GM23248 (cell line): ENCODE data around the gene MRPL39. TPM values are rescaled to one million over a fixed set of nuclear protein-coding genes. Genes with fewer than 3 reads are reported as not detected.

Experiments used
- DNase-seq: peaks from one replicate; pipeline ENCODE4 v3.0.0-alpha.2; 2015
- H2AFZ ChIP-seq: fragments of 200-600 bp; sonication (generic); 2 replicates; pipeline ENCODE4 v1.6.1; 2016; ENCODE audit warnings: antibody characterized with exemption
- H3F3A ChIP-seq: fragments of 200-600 bp; sonication (generic); 2 replicates; pipeline ENCODE4 v1.6.1; 2016; ENCODE audit warnings: mild to moderate bottlenecking, antibody characterized with exemption, mixed run types; ENCODE audit not compliant: insufficient read depth
- H3K27ac ChIP-seq: fragments of 200-600 bp; sonication (generic); 2 replicates; pipeline ENCODE4 v1.5.1; 2016; ENCODE audit warnings: mild to moderate bottlenecking
- H3K27me3 ChIP-seq: fragments of 200-600 bp; sonication (generic); replicated peaks from 2 replicates; pipeline ENCODE4 v1.6.1; 2016; ENCODE audit warnings: mild to moderate bottlenecking; ENCODE audit not compliant: insufficient read depth
- H3K36me3 ChIP-seq: fragments of 200-600 bp; sonication (generic); 2 replicates; pipeline ENCODE4 v1.6.1; 2016; ENCODE audit warnings: low read depth, mild to moderate bottlenecking
- H3K4me1 ChIP-seq: fragments of 200-600 bp; sonication (generic); 2 replicates; pipeline ENCODE4 v1.6.1; 2016; ENCODE audit warnings: mild to moderate bottlenecking; ENCODE audit not compliant: insufficient read depth
- H3K4me2 ChIP-seq: fragments of 200-600 bp; sonication (generic); one replicate; pipeline ENCODE4 v1.6.1; 2016; ENCODE audit warnings: mild to moderate bottlenecking; ENCODE audit not compliant: unreplicated experiment
- H3K4me3 ChIP-seq: fragments of 200-600 bp; sonication (generic); 2 replicates; pipeline ENCODE4 v1.5.1; 2016; ENCODE audit warnings: mild to moderate bottlenecking
- H3K79me2 ChIP-seq: fragments of 200-600 bp; sonication (generic); 2 replicates; pipeline ENCODE4 v1.6.1; 2016; ENCODE audit warnings: mild to moderate bottlenecking; ENCODE audit not compliant: insufficient read depth
- H3K9ac ChIP-seq: fragments of 200-600 bp; sonication (generic); 2 replicates; pipeline ENCODE4 v1.6.1; 2016; ENCODE audit warnings: mild to moderate bottlenecking
- H3K9me2 ChIP-seq: fragments of 200-600 bp; sonication (generic); 2 replicates; pipeline ENCODE4 v1.6.1; 2016; ENCODE audit warnings: mixed run types, mild to moderate bottlenecking, moderate library complexity; ENCODE audit not compliant: insufficient read depth
- H3K9me3 ChIP-seq: fragments of 200-600 bp; sonication (generic); one replicate; pipeline ENCODE4 v1.6.1; 2017; ENCODE audit warnings: low read depth
- H4K20me1 ChIP-seq: fragments of 200-600 bp; sonication (generic); 2 replicates; pipeline ENCODE4 v1.6.0; 2016; ENCODE audit not compliant: insufficient read depth
- EZH2 ChIP-seq: fragments of 200-600 bp; sonication (generic); IDR thresholded peaks from 2 replicates; pipeline ENCODE4 v1.6.1; 2018; ENCODE audit warnings: antibody characterized with exemption, mild to moderate bottlenecking; ENCODE audit not compliant: insufficient read depth, poor library complexity, severe bottlenecking
- EZH2phosphoT487 ChIP-seq: fragments of 200-600 bp; sonication (generic); IDR thresholded peaks from 2 replicates; pipeline ENCODE4 v1.6.1; 2018; ENCODE audit warnings: antibody characterized with exemption, moderate library complexity, mild to moderate bottlenecking, low read depth; ENCODE audit not compliant: insufficient read depth
- WGBS, 2 experiments: methylation state at CpG; one replicate each; pipeline ENCODE4 v1.1.6; 2015 to 2017; ENCODE audit warnings: low lambda C conversion rate in 2 of 2, low coverage in 1 of 2; ENCODE audit errors: missing lambda C conversion rate in 2 of 2; 5-methylcytosine and 5-hydroxymethylcytosine counted together
- in situ Hi-C: fragments of 300-500 bp; cut with MboI; formaldehyde crosslinking; loops from 2 replicates; pipeline ENCODE4 v1.15.0; 2020
- polyA plus RNA-seq: library from polyadenylated mRNA; unstranded; fragments of >200 nt; fragmentation: Nextera tagmentation; extraction: Ambion mirVana; gene quantifications from 2 replicates; pipeline ENCODE4 v1.2.1, GENCODE V29; 2016
- total RNA-seq: library from RNA; depleted of rRNA; stranded (reverse); fragments of >200 nt; shearing (Covaris generic); gene quantifications from 2 replicates; pipeline ENCODE4 v1.2.3, GENCODE V29; 2014

MRPL39 gene
- total and polyA plus RNA-seq, 2 experiments from 2014 or later: 24.4 to 50.5 TPM

- Histone ChIP-seq H3K9ac (no peak overlapping the region), H3K4me2 (no peak overlapping the region), H2AFZ (no peak overlapping the region), H3K4me3 (no peak overlapping the region), H3K36me3 (no peaks in the 10 kb centered on the region; the same call in none of the 2 replicates), H3K27ac (no peak overlapping the region), H3K4me1 (peaks cover 21% of the 10 kb centered on the region), H3K79me2 (peaks cover 3% of the 10 kb centered on the region; the same call in 1 of the 2 replicates), H3F3A (peaks cover 18% of the 10 kb centered on the region), H3K27me3 (no peaks in the 10 kb centered on the region), H3K9me3 (no peaks in the 10 kb centered on the region), H4K20me1 (no peaks in the 10 kb centered on the region), H3K9me2 (no peaks in the 10 kb centered on the region)
- in situ Hi-C loops: no loop called here
- no peak for DNase-seq
- WGBS, 2 experiments: 97 to 99% methylated on average over 3 of the region's 3 CpGs
- TF ChIP-seq EZH2 (no peak), EZH2phosphoT487 (no peak)
These were observed 29.7 kb downstream of the MRPL39 start for GRCh38 chr21:25577424-25578055.

- peak; percentile 98 for DNase-seq
- peaks cover 3% of the 10 kb centered on the region for H3K36me3 ChIP-seq
- H3K79me2 ChIP-seq: peaks cover 11% of the 10 kb centered on the region; the same call in 1 of the 2 replicates
- no peaks in the 10 kb centered on the region for H3K9me3 ChIP-seq
- peak overlapping the region; percentile 33 for H3K4me3 ChIP-seq
- H2AFZ ChIP-seq: no peak overlapping the region
- 49 to 51% methylated on average over 6 of the region's 6 CpGs for WGBS, 2 experiments
- peak overlapping the region; percentile 64 for H3K4me2 ChIP-seq
- peak overlapping the region; percentile 73 for H3K27ac ChIP-seq
- in situ Hi-C loops: no loop called here
- no peaks in the 10 kb centered on the region for H3K9me2 ChIP-seq
- H3K9ac ChIP-seq: peak overlapping the region; percentile 43
- H3K27me3 ChIP-seq: no peaks in the 10 kb centered on the region
- no peaks in the 10 kb centered on the region for H4K20me1 ChIP-seq
- TF ChIP-seq EZH2 (no peak), EZH2phosphoT487 (peak; percentile 59; the same call in 1 of the 2 replicates)
- peaks cover 19% of the 10 kb centered on the region for H3F3A ChIP-seq
- peaks cover 23% of the 10 kb centered on the region for H3K4me1 ChIP-seq
These were observed 33.7 kb downstream of the MRPL39 start for GRCh38 chr21:25573409-25574206.

GRCh38 chr21:25572861-25573310 lies 34.4 kb downstream of the MRPL39 start:
- H3K9me2 ChIP-seq: no peaks in the 10 kb centered on the region
- H3K9me3 ChIP-seq: no peaks in the 10 kb centered on the region
- H3K27ac ChIP-seq: 0 out of 2 replicates have a peak overlapping the region, but pooled peaks have one; percentile 73
- H3K27me3 ChIP-seq: no peaks in the 10 kb centered on the region
- H3K4me3 ChIP-seq: no peak overlapping the region
- H3K79me2 ChIP-seq: peaks cover 11% of the 10 kb centered on the region; the same call in 1 of the 2 replicates
- in situ Hi-C loops: no loop called here
- WGBS, 2 experiments: 91 to 100% methylated on average over 3 of the region's 3 CpGs
- H3K36me3 ChIP-seq: peaks cover 3% of the 10 kb centered on the region
- H3K4me2 ChIP-seq: no peak overlapping the region
- no peak overlapping the region for H2AFZ ChIP-seq
- TF ChIP-seq EZH2 (no peak), EZH2phosphoT487 (no peak)
- no peak overlapping the region for H3K9ac ChIP-seq
- peaks cover 23% of the 10 kb centered on the region for H3K4me1 ChIP-seq
- no peaks in the 10 kb centered on the region for H4K20me1 ChIP-seq
- H3F3A ChIP-seq: peaks cover 19% of the 10 kb centered on the region
- DNase-seq: no peak

GRCh38 chr21:25571726-25572121 lies 35.6 kb downstream of the MRPL39 start:
- Histone ChIP-seq H2AFZ (no peak overlapping the region), H3K9me3 (no peaks in the 10 kb centered on the region), H3K4me1 (peaks cover 23% of the 10 kb centered on the region), H3K9ac (no peak overlapping the region), H3K9me2 (no peaks in the 10 kb centered on the region), H3K79me2 (peaks cover 13% of the 10 kb centered on the region), H3K4me2 (no peak overlapping the region), H3K36me3 (peaks cover 3% of the 10 kb centered on the region), H4K20me1 (no peaks in the 10 kb centered on the region), H3K27me3 (no peaks in the 10 kb centered on the region), H3K27ac (no peak overlapping the region), H3K4me3 (no peak overlapping the region), H3F3A (peaks cover 19% of the 10 kb centered on the region)
- 96 to 97% methylated on average over 1 of the region's 1 CpG for WGBS, 2 experiments
- DNase-seq: no peak
- TF ChIP-seq EZH2 (no peak), EZH2phosphoT487 (no peak)
- in situ Hi-C loops: no loop called here
